HG02798 (cell line): ENCODE measurements around the gene ABLIM2.

Experiments used
- ATAC-seq: cut with Tn5 transposase; IDR thresholded peaks from one replicate; pipeline ENCODE4 v1.9.1; 2021; ENCODE audit warnings: mild to moderate bottlenecking; ENCODE audit not compliant: unreplicated experiment, poor library complexity

Gene ABLIM2

GRCh38 chr4:8108991-8109390, 49.6 kb downstream of the ABLIM2 start:
- no peak for ATAC-seq

- ATAC-seq: no peak
Measured at GRCh38 chr4:8108261-8108660, 50.4 kb downstream of the ABLIM2 start.

- ATAC-seq: no peak
Measured at GRCh38 chr4:8107146-8107657, 51.4 kb downstream of the ABLIM2 start.

GRCh38 chr4:8106451-8107025, 52.1 kb downstream of the ABLIM2 start:
- no peak for ATAC-seq

GRCh38 chr4:8105306-8106100, 53.1 kb downstream of the ABLIM2 start:
- ATAC-seq: no peak

- no peak for ATAC-seq
Measured at GRCh38 chr4:8104491-8105305, 53.9 kb downstream of the ABLIM2 start.

- no peak for ATAC-seq
Measured at GRCh38 chr4:8103421-8104390, 54.9 kb downstream of the ABLIM2 start.

- no peak for ATAC-seq
Measured at GRCh38 chr4:8102831-8103230, 55.8 kb downstream of the ABLIM2 start.

- no peak for ATAC-seq
Measured at GRCh38 chr4:8102076-8102355, 56.6 kb downstream of the ABLIM2 start.

GRCh38 chr4:8101213-8102075, 57.2 kb downstream of the ABLIM2 start:
- no peak for ATAC-seq

- no peak for ATAC-seq
Measured at GRCh38 chr4:8099981-8100464, 58.6 kb downstream of the ABLIM2 start.

GRCh38 chr4:8098506-8098905, 60.1 kb downstream of the ABLIM2 start:
- no peak for ATAC-seq

- ATAC-seq: no peak
Measured at GRCh38 chr4:8097721-8098345, 60.8 kb downstream of the ABLIM2 start.

GRCh38 chr4:8097141-8097541, 61.5 kb downstream of the ABLIM2 start:
- no peak for ATAC-seq

GRCh38 chr4:8096690-8097061, 61.9 kb downstream of the ABLIM2 start:
- no peak for ATAC-seq

GRCh38 chr4:8095956-8096689, 62.5 kb downstream of the ABLIM2 start:
- no peak for ATAC-seq

GRCh38 chr4:8093587-8094274, 64.9 kb downstream of the ABLIM2 start:
- ATAC-seq: no peak
